Activated CD4-positive, alpha-beta T cell treated with anti-CD3 and anti-CD28 coated beads, Interleukin-2, amount 10 ng/mL, durations not matched to agents 7 days and 5 days (primary cell): ENCODE results near the gene TMEM121. TPM values are rescaled to one million over a fixed set of nuclear protein-coding genes. Genes with fewer than 3 reads are reported as not detected.
"Not testable (repeated sequence)": the region's sequence is repeated elsewhere in the genome, so short reads cannot be mapped to it uniquely, and the experiment has no call there.

Experiments used
- CTCF ChIA-PET: fragments of 350-600 bp; sonication (Branson Sonifier 250); formaldehyde crosslinking; loops from one replicate; lab custom pipeline; 2021; ENCODE audit warnings: antibody characterized with exemption; lab: Charles Lee
- POLR2A ChIA-PET: fragments of 350-600 bp; sonication (Branson Sonifier 250); formaldehyde crosslinking; loops from one replicate; lab custom pipeline; 2021; ENCODE audit warnings: antibody characterized with exemption; lab: Charles Lee
- DNase-seq: peaks from one replicate; pipeline ENCODE4 v3.0.0-alpha.2; 2020
- H3K27ac Mint-ChIP-seq: one replicate; pipeline ENCODE4 v1.8.0; 2021; ENCODE audit warnings: mild to moderate bottlenecking, moderate library complexity, mixed read lengths
- H3K27me3 Mint-ChIP-seq: one replicate; pipeline ENCODE4 v1.8.0; 2021; ENCODE audit warnings: mixed read lengths
- H3K36me3 Mint-ChIP-seq: one replicate; pipeline ENCODE4 v1.8.0; 2021; ENCODE audit warnings: low read depth, mixed read lengths
- H3K4me1 Mint-ChIP-seq: one replicate; pipeline ENCODE4 v1.8.0; 2021; ENCODE audit warnings: mixed read lengths
- H3K4me3 Mint-ChIP-seq: one replicate; pipeline ENCODE4 v1.8.0; 2021; ENCODE audit warnings: mild to moderate bottlenecking, moderate library complexity, mixed read lengths
- H3K9me3 Mint-ChIP-seq: one replicate; pipeline ENCODE4 v1.8.0; 2021; ENCODE audit warnings: mixed read lengths
- total RNA-seq, 2 experiments: library from RNA; stranded (reverse); gene quantifications; one replicate each; pipeline ENCODE4 v1.2.3, GENCODE V29; 2021

TMEM121 gene
- total RNA-seq, 2 experiments from 2014 or later = 4.6 TPM

DNA sequence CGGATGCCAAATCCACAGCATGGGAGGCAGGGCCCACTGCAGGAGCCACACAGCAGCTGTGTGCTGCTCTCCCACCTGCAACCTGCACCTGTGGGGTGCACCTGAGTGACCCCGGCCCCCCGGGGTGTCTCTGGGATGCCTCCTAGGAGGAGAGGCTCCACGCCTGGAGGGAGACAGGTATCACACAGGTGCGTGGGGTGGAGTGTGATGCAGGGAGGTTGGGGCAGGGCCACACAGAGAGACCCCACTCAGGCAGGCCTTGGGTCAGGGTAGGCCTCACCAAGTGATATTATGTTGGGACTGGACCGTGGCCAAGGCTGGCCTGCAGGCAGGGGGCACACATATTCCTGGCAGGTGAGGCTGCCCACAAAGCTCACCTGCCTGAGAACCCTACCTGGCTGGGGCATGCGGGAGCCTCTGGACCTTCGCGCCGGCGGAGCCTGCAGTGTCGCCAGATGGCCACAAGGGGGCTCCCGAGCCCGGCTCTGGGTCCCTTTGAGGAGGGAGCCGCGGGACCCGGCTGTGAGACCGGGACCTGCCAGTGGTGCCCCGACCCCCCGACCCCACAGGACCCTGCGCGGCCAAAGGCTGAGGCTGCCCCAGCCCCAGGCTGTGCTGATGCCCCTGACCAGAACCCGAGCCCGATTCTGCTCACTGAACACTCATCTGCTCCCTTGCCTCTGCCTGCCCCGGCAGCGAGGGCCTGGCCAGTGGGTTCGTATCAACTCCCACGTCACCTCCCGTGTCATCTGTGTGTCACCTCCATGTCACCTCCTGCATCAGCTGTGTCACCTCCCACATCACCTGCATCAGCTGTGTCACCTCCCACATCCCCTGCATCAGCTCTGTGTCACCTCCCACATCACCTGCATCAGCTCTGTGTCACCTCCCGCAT, 11.4 kb downstream of the TMEM121 start:
- Mint-ChIP-seq H3K27me3 (peaks cover 11% of the 10 kb centered on the region), H3K36me3 (no peaks in the 10 kb centered on the region), H3K4me1 (no peaks in the 10 kb centered on the region), H3K9me3 (no peaks in the 10 kb centered on the region), H3K27ac (no peak overlapping the region), H3K4me3 (no peak overlapping the region)
- ChIA-PET POLR2A (no interaction called here), CTCF (interaction anchor here (0.6 to 2.4 kb wide), 5 partner anchors 9 to 173 kb away, joined by 3 to 8 read pairs (median 4); no protein-coding TSS in a partner anchor)
- DNase-seq = peak; percentile 68

DNA sequence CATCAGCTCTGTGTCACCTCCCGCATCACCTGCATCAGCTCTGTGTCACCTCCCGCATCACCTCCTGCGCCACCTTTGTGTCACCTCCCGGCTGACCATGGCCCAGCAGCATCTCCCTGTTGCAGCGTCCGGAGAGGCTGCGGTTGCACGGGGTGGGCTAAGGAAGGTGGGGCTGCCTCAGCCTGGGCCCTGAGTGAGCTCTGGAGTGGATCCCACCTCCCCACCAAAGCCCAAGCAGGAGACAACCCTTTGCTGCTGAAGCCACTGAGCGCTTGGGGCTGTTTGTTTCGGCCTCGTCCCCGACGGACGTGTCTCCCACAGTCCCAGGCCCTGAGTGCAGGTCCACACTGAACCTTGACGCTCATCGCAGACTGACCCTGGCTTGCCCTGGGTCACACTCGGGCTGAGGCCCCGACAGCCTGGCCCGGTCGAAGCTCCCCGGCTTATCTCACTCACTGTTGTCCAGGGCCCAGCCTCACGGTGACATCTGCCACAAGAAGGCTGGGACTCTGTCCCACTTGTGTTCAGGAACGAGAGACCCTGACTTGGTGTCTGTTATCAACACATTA, 12.2 kb downstream of the TMEM121 start:
- POLR2A ChIA-PET = no interaction called here
- no peaks in the 10 kb centered on the region for H3K4me1 Mint-ChIP-seq
- H3K27me3 Mint-ChIP-seq = peaks cover 14% of the 10 kb centered on the region
- DNase-seq = no peak
- no peak overlapping the region for H3K27ac Mint-ChIP-seq
- H3K4me3 Mint-ChIP-seq = no peak overlapping the region
- CTCF ChIA-PET = interaction anchor here (1.1 to 2.4 kb wide), 2 partner anchors 10 to 163 kb away, joined by 3 to 8 read pairs; no protein-coding TSS in a partner anchor
- H3K9me3 Mint-ChIP-seq = no peaks in the 10 kb centered on the region
- no peaks in the 10 kb centered on the region for H3K36me3 Mint-ChIP-seq

DNA sequence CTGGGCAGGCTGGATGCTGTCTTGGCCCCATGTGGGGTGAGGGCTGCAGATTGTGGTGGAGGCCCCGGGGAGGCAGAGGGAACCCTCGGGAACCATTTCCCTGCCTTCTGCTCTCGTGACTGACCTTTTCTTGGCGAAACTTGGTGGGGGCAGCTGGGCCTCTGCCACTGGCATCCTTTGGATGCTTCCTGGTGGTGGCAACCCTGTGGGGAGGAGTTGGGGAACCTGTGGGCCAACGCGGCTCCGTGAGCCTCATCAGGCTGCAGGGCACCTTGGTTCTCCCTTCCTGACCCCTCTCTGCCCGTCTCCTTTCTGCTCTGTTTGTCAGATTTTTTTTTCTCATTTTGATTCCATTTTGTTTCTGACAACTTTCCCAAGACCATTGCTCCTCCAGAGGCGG, 14.4 kb downstream of the TMEM121 start:
- Mint-ChIP-seq H3K4me1 (no peaks in the 10 kb centered on the region), H3K36me3 (no peaks in the 10 kb centered on the region), H3K4me3 (no peak overlapping the region), H3K9me3 (no peaks in the 10 kb centered on the region), H3K27me3 (peaks cover 22% of the 10 kb centered on the region), H3K27ac (no peak overlapping the region)
- DNase-seq = no peak
- POLR2A ChIA-PET = no interaction called here
- CTCF ChIA-PET = no interaction called here

DNA sequence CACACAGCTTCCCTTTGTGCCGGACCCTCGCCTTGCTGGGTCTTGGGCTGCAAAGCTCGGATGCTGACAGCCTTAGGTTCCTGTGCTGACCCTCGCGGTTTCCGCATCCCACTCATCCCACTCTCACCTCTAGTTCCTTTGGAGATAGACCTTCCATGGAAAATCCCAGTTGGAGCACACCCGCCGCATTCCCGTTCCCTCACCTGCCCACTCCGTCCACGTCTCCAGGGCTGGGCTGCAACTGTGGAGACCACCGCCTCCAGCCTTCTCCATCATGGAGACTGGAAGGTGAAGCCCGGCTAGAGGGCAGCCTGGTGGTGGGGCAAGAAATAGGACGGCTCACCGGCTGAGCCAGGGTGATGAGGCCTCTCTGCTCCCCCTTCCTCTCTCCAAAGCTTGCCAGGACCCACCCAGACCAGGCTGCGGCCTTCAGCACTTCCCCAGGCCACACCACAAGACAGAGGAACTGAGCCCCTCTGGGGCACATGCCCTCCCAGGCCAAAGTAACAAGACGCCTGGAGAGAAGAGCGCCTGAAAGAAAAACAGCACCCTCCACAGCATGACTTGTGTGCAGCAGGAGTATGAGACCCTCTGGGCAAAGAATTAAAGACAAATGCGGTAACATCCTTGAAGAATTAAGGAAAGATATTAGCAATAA, 15.0 kb downstream of the TMEM121 start:
- no peaks in the 10 kb centered on the region for H3K36me3 Mint-ChIP-seq
- H3K27ac Mint-ChIP-seq = no peak overlapping the region
- no peaks in the 10 kb centered on the region for H3K4me1 Mint-ChIP-seq
- ChIA-PET CTCF (no interaction called here), POLR2A (no interaction called here)
- H3K27me3 Mint-ChIP-seq = peaks cover 22% of the 10 kb centered on the region
- DNase-seq = no peak
- no peaks in the 10 kb centered on the region for H3K9me3 Mint-ChIP-seq
- H3K4me3 Mint-ChIP-seq = no peak overlapping the region

DNA sequence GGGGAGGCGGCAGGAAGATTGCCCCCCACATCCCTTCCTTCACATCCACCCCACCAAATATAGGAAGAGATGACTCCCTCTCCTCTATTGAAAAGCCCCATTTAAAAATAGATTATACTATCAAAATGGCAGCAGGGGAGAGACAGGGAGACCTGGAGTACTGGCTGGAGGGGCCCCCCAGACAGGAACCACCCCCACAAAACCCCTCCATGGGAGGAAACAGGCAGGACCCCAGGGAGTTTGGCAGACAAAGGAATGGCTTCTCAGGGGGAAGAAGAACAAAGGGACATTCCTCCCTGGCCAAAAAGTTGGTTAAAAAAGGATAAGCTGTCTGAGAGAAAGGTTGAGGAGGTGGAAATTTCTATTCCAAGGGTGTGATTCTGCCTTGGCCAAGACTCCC, 19.3 kb downstream of the TMEM121 start:
- H3K27ac Mint-ChIP-seq, H3K4me3 Mint-ChIP-seq, H3K9me3 Mint-ChIP-seq, DNase-seq, CTCF ChIA-PET, H3K36me3 Mint-ChIP-seq, POLR2A ChIA-PET, H3K4me1 Mint-ChIP-seq: not testable (repeated sequence)
- H3K27me3 Mint-ChIP-seq = peaks cover 19% of the 10 kb centered on the region

DNA sequence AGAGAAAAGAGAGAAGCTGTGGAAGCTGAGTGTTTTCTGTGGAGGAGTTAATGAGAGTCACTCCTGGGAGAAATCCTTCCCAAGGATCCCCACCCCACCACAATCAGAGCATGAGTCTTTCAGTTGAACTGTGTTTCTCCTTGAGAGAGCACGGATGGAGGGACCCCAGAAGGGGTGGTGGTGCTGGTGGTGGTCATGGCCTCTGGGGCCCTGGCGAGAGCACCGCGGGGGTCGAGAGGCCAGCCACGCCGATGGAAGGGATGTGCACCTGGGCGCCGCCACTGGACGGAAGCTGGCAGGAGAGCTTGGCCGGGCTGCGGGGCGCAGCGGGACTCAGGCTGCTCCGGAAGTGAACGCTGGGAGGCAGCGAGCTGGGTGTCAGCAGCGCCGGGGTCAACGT, 20.0 kb downstream of the TMEM121 start:
- H3K9me3 Mint-ChIP-seq, DNase-seq, H3K4me1 Mint-ChIP-seq, CTCF ChIA-PET, H3K4me3 Mint-ChIP-seq, H3K27ac Mint-ChIP-seq, POLR2A ChIA-PET, H3K36me3 Mint-ChIP-seq: not testable (repeated sequence)
- H3K27me3 Mint-ChIP-seq = peaks cover 19% of the 10 kb centered on the region

DNA sequence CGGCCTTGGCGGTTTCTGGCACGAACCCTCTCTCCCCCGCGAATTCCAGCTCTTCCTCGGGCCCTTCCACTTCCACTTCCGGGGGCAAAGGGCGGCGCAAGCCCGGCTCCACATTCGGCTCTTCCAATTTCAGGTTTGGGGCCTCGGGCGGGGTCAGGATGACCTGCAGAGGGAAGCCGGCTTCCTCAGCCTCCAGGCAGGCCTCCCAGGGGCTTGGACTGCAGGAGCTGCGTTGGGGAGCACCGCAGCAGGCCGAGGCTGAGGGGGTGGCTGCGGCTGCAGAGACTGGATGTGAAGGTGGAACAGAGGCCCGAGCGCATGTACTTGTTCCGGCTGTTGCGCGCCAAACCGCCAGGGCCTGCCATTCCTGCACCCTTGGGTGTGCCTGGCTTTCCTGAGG, 20.7 kb downstream of the TMEM121 start:
- CTCF ChIA-PET, DNase-seq, H3K36me3 Mint-ChIP-seq, H3K27ac Mint-ChIP-seq, POLR2A ChIA-PET, H3K4me3 Mint-ChIP-seq, H3K9me3 Mint-ChIP-seq, H3K4me1 Mint-ChIP-seq: not testable (repeated sequence)
- H3K27me3 Mint-ChIP-seq = peaks cover 15% of the 10 kb centered on the region

DNA sequence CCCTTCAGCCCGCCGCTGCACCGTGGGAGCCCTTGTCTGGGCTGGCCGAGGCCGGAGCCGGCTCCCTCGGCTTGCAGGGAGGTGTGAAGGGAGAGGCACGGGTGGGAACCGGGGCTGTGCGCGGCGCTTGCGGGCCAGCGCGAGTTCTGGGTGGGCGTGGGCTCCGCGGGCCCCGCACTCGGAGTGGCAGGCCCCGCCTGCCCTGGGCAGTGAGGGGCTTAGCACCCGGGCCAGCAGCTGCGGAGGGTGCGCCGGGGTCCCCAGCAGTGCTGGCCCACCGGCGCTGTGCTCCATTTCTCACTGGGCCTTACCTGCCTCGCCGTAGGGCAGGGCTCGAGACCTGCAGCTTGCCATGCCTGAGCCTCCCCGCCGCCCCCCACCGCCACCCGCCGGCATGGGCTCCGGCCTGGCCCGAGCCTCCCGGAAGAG, 21.4 kb downstream of the TMEM121 start:
- H3K36me3 Mint-ChIP-seq = no peaks in the 10 kb centered on the region
- ChIA-PET CTCF (no interaction called here), POLR2A (no interaction called here)
- peaks cover 15% of the 10 kb centered on the region for H3K27me3 Mint-ChIP-seq
- no peak overlapping the region for H3K4me3 Mint-ChIP-seq
- H3K27ac Mint-ChIP-seq = no peak overlapping the region
- peaks cover 2% of the 10 kb centered on the region for H3K9me3 Mint-ChIP-seq
- no peak for DNase-seq
- no peaks in the 10 kb centered on the region for H3K4me1 Mint-ChIP-seq

DNA sequence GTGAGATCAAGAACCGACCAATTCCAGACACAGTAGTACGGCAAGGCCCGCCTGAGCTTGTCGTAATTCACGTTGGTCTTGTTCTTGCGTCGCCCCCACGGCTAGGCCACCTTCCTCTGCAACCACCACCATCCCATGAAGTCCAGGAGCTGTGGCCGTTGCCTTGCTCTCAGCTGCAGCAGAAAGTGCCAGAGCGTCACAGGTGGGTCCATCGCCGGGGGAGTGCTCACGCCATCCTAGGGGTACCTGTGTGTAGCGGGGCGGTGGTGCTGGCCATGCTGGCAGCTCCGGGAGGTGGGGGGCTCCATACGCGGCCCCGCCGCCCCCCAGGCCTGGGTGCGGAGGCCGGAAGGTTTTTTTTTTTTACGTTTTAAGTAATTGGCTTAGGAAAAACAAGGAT, 23.1 kb downstream of the TMEM121 start:
- H3K4me3 Mint-ChIP-seq = no peak overlapping the region
- DNase-seq = no peak
- H3K27me3 Mint-ChIP-seq = peaks cover 6% of the 10 kb centered on the region
- H3K9me3 Mint-ChIP-seq = peaks cover 2% of the 10 kb centered on the region
- H3K36me3 Mint-ChIP-seq = no peaks in the 10 kb centered on the region
- H3K27ac Mint-ChIP-seq = no peak overlapping the region
- ChIA-PET POLR2A (no interaction called here), CTCF (interaction anchor here (0.7 to 1.7 kb wide), 4 partner anchors 13 to 179 kb away, joined by 3 read pairs; no protein-coding TSS in a partner anchor)
- H3K4me1 Mint-ChIP-seq = no peaks in the 10 kb centered on the region

DNA sequence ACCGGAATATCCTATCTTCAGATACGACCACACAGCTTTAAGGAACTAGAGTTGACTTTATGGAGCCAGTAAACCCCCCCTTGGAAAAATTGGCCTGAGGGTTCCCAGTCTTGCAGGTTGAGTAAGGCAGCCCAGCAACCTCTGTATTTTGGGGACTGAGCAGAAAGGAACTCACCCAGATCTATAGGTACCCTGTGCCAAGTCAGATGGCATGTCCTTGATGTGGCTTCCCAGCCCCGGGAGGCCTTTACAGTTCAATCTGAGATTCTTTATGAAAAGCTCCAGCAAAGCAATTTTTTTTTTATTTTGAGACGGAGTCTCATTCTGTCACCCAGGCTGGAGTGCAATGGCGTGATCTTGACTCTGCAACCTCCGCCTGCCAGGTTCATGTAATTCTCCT, 27.6 kb downstream of the TMEM121 start:
- Mint-ChIP-seq H3K36me3 (no peaks in the 10 kb centered on the region), H3K27ac (no peak overlapping the region), H3K4me1 (no peaks in the 10 kb centered on the region), H3K27me3 (peaks cover 10% of the 10 kb centered on the region), H3K4me3 (no peak overlapping the region), H3K9me3 (no peaks in the 10 kb centered on the region)
- ChIA-PET POLR2A (no interaction called here), CTCF (no interaction called here)
- no peak for DNase-seq

DNA sequence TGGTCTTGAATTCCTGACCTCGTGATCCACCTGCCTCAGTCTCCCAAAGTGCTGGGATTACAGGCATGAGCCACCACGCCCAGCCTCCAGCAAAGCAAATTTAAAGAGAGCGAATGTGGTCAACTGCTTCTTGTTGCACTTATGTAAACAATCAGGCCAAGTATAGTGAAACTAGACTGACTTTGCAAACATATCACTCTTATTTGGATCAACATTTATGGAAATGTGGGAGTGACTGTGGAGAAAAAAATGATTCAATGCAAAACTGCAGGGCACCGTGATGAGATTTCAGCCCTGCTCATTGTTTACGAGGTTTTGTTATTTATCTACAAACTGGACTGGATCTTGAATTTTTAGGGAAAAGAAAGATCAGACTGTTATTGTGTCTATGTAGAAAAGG, 28.1 kb downstream of the TMEM121 start:
- no peak overlapping the region for H3K4me3 Mint-ChIP-seq
- H3K36me3 Mint-ChIP-seq = no peaks in the 10 kb centered on the region
- ChIA-PET POLR2A (no interaction called here), CTCF (no interaction called here)
- H3K27ac Mint-ChIP-seq = no peak overlapping the region
- DNase-seq = no peak
- peaks cover 10% of the 10 kb centered on the region for H3K27me3 Mint-ChIP-seq
- H3K4me1 Mint-ChIP-seq = no peaks in the 10 kb centered on the region
- no peaks in the 10 kb centered on the region for H3K9me3 Mint-ChIP-seq

DNA sequence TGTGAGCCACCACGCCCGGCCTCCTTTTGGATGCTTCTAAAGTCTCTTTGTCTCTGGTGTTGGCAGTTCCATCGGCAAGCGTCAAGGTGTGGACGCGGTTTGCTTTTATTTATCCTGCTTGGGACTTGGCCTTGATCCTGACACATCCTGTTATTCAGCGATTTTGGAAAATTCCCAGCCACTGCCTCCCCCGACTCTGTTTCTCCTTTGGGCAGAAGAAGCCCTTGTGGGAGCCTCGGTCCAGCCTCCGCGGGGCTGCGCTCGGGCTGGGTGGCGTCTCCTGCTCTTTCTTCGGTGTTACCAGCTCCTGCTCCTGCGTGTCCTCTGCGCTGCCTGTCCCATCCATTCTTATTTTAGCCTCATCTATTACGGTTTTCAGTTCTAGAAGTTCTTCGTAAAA, 31.3 kb downstream of the TMEM121 start:
- H3K27me3 Mint-ChIP-seq, H3K27ac Mint-ChIP-seq, DNase-seq, CTCF ChIA-PET, H3K4me3 Mint-ChIP-seq, POLR2A ChIA-PET, H3K4me1 Mint-ChIP-seq, H3K9me3 Mint-ChIP-seq, H3K36me3 Mint-ChIP-seq: not testable (repeated sequence)
